ENCODE measurements around the gene NT5C3A. TPM values are rescaled to one million over a fixed set of nuclear protein-coding genes. Genes with fewer than 3 reads are reported as not detected.
"Not testable (repeated sequence)": the region's sequence is repeated elsewhere in the genome, so short reads cannot be mapped to it uniquely, and the experiment has no call there.

Gene NT5C3A
- polyA plus RNA-seq, 2 donors = 13.9 to 15.9 TPM

- WGBS, 2 donors = 68 to 88% methylated on average over 4 of the region's 4 CpGs
- Histone ChIP-seq H3K27ac (ENCODE audit: low read depth in 2 of 2, low read length in 1 of 2) (no peak overlapping the region), H3K4me3 (ENCODE audit: low read depth in 1 of 2, low read length in 2 of 2) (no peak overlapping the region), H3K36me3 (ENCODE audit: control insufficient read depth in 2 of 2, insufficient read depth in 2 of 2, low read length in 1 of 2) (peaks cover 9 to 22% of the 10 kb centered on the region in 2 donors), H3K27me3 (ENCODE audit: control insufficient read depth in 1 of 2, insufficient read depth in 2 of 2, low read length in 2 of 2) (no peaks in the 10 kb centered on the region), H3K4me1 (ENCODE audit: control insufficient read depth in 2 of 2, insufficient read depth in 2 of 2, low read length in 1 of 2) (no peaks in the 10 kb centered on the region), H3K9me3 (ENCODE audit: control insufficient read depth in 2 of 2, insufficient read depth in 1 of 2, low read depth in 1 of 2, low read length in 1 of 2) (no peaks in the 10 kb centered on the region)
Observed at GRCh38 chr7:33099154-33099940, 36.8 kb upstream of the NT5C3A start.

DNA sequence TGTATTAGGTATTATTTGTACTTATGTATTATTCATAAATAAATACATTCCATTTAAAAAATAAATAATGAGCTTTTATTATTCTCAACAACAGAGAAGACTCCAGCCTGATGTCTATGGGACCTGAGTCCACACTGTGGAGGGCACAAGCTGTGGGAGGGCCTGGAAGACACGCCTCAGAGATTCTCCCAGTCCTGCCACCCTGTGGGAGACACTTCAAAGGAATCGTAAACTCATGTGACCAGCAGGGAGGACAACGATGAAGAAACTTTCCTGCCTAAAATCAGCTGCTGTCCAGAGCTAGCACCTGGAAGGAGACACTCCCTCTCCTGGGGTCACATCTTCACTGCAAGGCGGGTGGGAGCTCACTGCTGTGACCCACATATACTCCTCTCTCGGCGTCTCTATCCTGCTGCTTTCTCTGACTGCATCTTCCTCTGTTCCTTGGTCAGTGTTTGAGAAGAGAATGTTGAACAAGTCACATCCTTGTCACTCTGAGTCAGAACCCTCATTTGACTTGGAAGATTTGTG, 32.2 kb upstream of the NT5C3A start:
- not testable (repeated sequence) for H3K4me1 ChIP-seq (ENCODE audit: control insufficient read depth in 2 of 2, insufficient read depth in 2 of 2, low read length in 1 of 2); H3K4me3 ChIP-seq (ENCODE audit: low read depth in 1 of 2, low read length in 2 of 2); H3K9me3 ChIP-seq (ENCODE audit: control insufficient read depth in 2 of 2, insufficient read depth in 1 of 2, low read depth in 1 of 2, low read length in 1 of 2); H3K27ac ChIP-seq (ENCODE audit: low read depth in 2 of 2, low read length in 1 of 2); H3K27me3 ChIP-seq (ENCODE audit: control insufficient read depth in 1 of 2, insufficient read depth in 2 of 2, low read length in 2 of 2)
- 82 to 91% methylated on average over 5 to 6 of the region's 6 CpGs for WGBS, 2 donors
- H3K36me3 ChIP-seq (ENCODE audit: control insufficient read depth in 2 of 2, insufficient read depth in 2 of 2, low read length in 1 of 2) = peaks cover 7 to 15% of the 10 kb centered on the region in 2 donors

DNA sequence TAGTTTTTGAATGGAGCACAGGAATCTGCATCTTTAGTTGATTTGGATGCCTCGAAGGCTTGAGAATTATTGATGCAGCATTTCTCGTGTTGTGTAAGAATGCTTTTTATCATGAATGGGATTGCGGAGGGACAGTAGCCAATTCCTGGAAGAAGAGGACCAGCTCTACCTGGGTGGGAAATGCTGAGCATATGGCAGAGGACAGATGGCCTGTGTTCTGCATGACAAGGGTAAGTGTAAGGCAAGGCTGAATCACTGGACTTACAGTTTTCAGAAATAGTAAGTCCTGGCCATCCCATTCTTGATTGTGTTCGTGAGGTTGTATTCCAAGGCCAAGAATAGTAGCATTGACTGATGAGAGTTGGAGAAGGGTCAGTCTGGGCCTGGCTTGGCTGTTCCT, 30.7 kb upstream of the NT5C3A start:
- Histone ChIP-seq H3K4me3 (ENCODE audit: low read depth in 1 of 2, low read length in 2 of 2) (no peak overlapping the region), H3K36me3 (ENCODE audit: control insufficient read depth in 2 of 2, insufficient read depth in 2 of 2, low read length in 1 of 2) (peaks cover 5 to 12% of the 10 kb centered on the region in 2 donors), H3K4me1 (ENCODE audit: control insufficient read depth in 2 of 2, insufficient read depth in 2 of 2, low read length in 1 of 2) (no peaks in the 10 kb centered on the region), H3K27ac (ENCODE audit: low read depth in 2 of 2, low read length in 1 of 2) (no peak overlapping the region), H3K27me3 (ENCODE audit: control insufficient read depth in 1 of 2, insufficient read depth in 2 of 2, low read length in 2 of 2) (no peaks in the 10 kb centered on the region), H3K9me3 (ENCODE audit: control insufficient read depth in 2 of 2, insufficient read depth in 1 of 2, low read depth in 1 of 2, low read length in 1 of 2) (no peaks in the 10 kb centered on the region)
- 87 to 89% methylated on average over 4 of the region's 4 CpGs for WGBS, 2 donors

DNA sequence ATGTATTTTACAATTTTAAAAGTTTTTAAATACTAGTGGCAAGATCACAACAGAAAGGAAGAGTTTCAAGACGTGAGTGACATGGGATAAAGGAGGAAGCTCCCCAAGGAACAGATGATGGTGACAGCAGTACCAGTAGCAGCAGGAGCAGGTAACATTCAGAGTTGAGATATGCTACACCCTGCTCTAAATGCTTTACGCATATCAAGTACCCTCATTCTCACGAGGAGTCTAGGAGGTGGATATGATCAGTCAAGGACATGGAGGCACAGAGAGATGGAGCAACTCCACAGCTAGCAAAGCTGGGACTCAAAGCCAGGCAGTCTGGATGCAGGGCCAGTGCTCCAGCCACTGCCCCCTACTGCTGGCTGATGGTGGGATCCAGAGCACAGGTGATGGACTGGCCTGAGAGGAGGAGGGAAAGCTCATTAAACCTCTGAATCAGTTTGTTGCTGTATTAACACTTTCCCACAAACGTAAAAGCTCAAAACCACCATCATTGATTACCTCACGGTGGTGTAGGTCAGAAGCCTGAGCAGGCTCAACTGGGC, 29.1 kb upstream of the NT5C3A start:
- 84 to 89% methylated on average over 5 of the region's 5 CpGs for WGBS, 2 donors
- H3K4me3 ChIP-seq (ENCODE audit: low read depth in 1 of 2, low read length in 2 of 2) = no peak overlapping the region
- H3K27me3 ChIP-seq (ENCODE audit: control insufficient read depth in 1 of 2, insufficient read depth in 2 of 2, low read length in 2 of 2) = no peaks in the 10 kb centered on the region
- no peaks in the 10 kb centered on the region for H3K9me3 ChIP-seq (ENCODE audit: control insufficient read depth in 2 of 2, insufficient read depth in 1 of 2, low read depth in 1 of 2, low read length in 1 of 2)
- H3K36me3 ChIP-seq (ENCODE audit: control insufficient read depth in 2 of 2, insufficient read depth in 2 of 2, low read length in 1 of 2) = peaks cover 2 to 9% of the 10 kb centered on the region in 2 donors
- no peak overlapping the region for H3K27ac ChIP-seq (ENCODE audit: low read depth in 2 of 2, low read length in 1 of 2)
- no peaks in the 10 kb centered on the region for H3K4me1 ChIP-seq (ENCODE audit: control insufficient read depth in 2 of 2, insufficient read depth in 2 of 2, low read length in 1 of 2)

GRCh38 chr7:33091111-33091531, 28.5 kb upstream of the NT5C3A start:
- no peaks in the 10 kb centered on the region for H3K27me3 ChIP-seq (ENCODE audit: control insufficient read depth in 1 of 2, insufficient read depth in 2 of 2, low read length in 2 of 2)
- WGBS, 2 donors = 74 to 77% methylated on average over 4 of the region's 4 CpGs
- H3K9me3 ChIP-seq (ENCODE audit: control insufficient read depth in 2 of 2, insufficient read depth in 1 of 2, low read depth in 1 of 2, low read length in 1 of 2) = no peaks in the 10 kb centered on the region
- no peak overlapping the region for H3K4me3 ChIP-seq (ENCODE audit: low read depth in 1 of 2, low read length in 2 of 2)
- no peak overlapping the region for H3K27ac ChIP-seq (ENCODE audit: low read depth in 2 of 2, low read length in 1 of 2)
- H3K36me3 ChIP-seq (ENCODE audit: control insufficient read depth in 2 of 2, insufficient read depth in 2 of 2, low read length in 1 of 2) = peaks cover 2 to 9% of the 10 kb centered on the region in 2 donors
- no peaks in the 10 kb centered on the region for H3K4me1 ChIP-seq (ENCODE audit: control insufficient read depth in 2 of 2, insufficient read depth in 2 of 2, low read length in 1 of 2)

GRCh38 chr7:33089142-33089541, 26.6 kb upstream of the NT5C3A start:
- no peaks in the 10 kb centered on the region for H3K4me1 ChIP-seq (ENCODE audit: control insufficient read depth in 2 of 2, insufficient read depth in 2 of 2, low read length in 1 of 2)
- 92 to 94% methylated on average over 7 of the region's 7 CpGs for WGBS, 2 donors
- H3K27me3 ChIP-seq (ENCODE audit: control insufficient read depth in 1 of 2, insufficient read depth in 2 of 2, low read length in 2 of 2) = no peaks in the 10 kb centered on the region
- no peaks in the 10 kb centered on the region for H3K9me3 ChIP-seq (ENCODE audit: control insufficient read depth in 2 of 2, insufficient read depth in 1 of 2, low read depth in 1 of 2, low read length in 1 of 2)
- peaks cover 2 to 6% of the 10 kb centered on the region in 2 donors for H3K36me3 ChIP-seq (ENCODE audit: control insufficient read depth in 2 of 2, insufficient read depth in 2 of 2, low read length in 1 of 2)
- no peak overlapping the region for H3K4me3 ChIP-seq (ENCODE audit: low read depth in 1 of 2, low read length in 2 of 2)
- H3K27ac ChIP-seq (ENCODE audit: low read depth in 2 of 2, low read length in 1 of 2) = no peak overlapping the region

- Histone ChIP-seq H3K27ac (ENCODE audit: low read depth in 2 of 2, low read length in 1 of 2) (no peak overlapping the region), H3K4me3 (ENCODE audit: low read depth in 1 of 2, low read length in 2 of 2) (no peak overlapping the region), H3K4me1 (ENCODE audit: control insufficient read depth in 2 of 2, insufficient read depth in 2 of 2, low read length in 1 of 2) (no peaks in the 10 kb centered on the region), H3K27me3 (ENCODE audit: control insufficient read depth in 1 of 2, insufficient read depth in 2 of 2, low read length in 2 of 2) (no peaks in the 10 kb centered on the region), H3K36me3 (ENCODE audit: control insufficient read depth in 2 of 2, insufficient read depth in 2 of 2, low read length in 1 of 2) (no peaks in the 10 kb centered on the region), H3K9me3 (ENCODE audit: control insufficient read depth in 2 of 2, insufficient read depth in 1 of 2, low read depth in 1 of 2, low read length in 1 of 2) (no peaks in the 10 kb centered on the region)
- 86 to 88% methylated on average over 2 of the region's 2 CpGs for WGBS, 2 donors
Observed at GRCh38 chr7:33087858-33088257, 25.3 kb upstream of the NT5C3A start.

DNA sequence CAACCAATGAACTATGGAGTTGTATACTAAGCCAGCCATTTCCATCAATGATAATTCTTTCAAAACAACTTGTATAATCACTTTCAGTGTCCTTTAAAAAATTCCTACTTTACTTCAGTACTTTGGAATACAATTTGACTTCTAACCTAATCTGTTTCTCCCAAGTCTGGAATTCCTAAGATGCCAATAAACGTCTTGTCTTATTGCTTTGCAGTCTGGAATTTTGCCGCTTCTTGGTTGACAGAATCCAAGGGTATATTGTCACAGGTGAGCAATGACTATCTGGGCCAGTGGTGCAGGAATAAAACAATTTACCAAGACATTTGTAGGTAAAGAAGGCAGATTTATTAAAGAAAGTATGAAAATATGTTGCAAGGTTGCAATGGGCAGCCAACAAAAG, 24.8 kb upstream of the NT5C3A start:
- Histone ChIP-seq H3K4me1 (ENCODE audit: control insufficient read depth in 2 of 2, insufficient read depth in 2 of 2, low read length in 1 of 2) (no peaks in the 10 kb centered on the region), H3K27me3 (ENCODE audit: control insufficient read depth in 1 of 2, insufficient read depth in 2 of 2, low read length in 2 of 2) (no peaks in the 10 kb centered on the region), H3K36me3 (ENCODE audit: control insufficient read depth in 2 of 2, insufficient read depth in 2 of 2, low read length in 1 of 2) (no peaks in the 10 kb centered on the region), H3K4me3 (ENCODE audit: low read depth in 1 of 2, low read length in 2 of 2) (no peak overlapping the region), H3K27ac (ENCODE audit: low read depth in 2 of 2, low read length in 1 of 2) (no peak overlapping the region), H3K9me3 (ENCODE audit: control insufficient read depth in 2 of 2, insufficient read depth in 1 of 2, low read depth in 1 of 2, low read length in 1 of 2) (no peaks in the 10 kb centered on the region)
- 22 to 78% methylated on average over 2 of the region's 2 CpGs for WGBS, 2 donors

- H3K4me3 ChIP-seq (ENCODE audit: low read depth in 1 of 2, low read length in 2 of 2) = no peak overlapping the region
- no peak overlapping the region for H3K27ac ChIP-seq (ENCODE audit: low read depth in 2 of 2, low read length in 1 of 2)
- no peaks in the 10 kb centered on the region for H3K9me3 ChIP-seq (ENCODE audit: control insufficient read depth in 2 of 2, insufficient read depth in 1 of 2, low read depth in 1 of 2, low read length in 1 of 2)
- no peaks in the 10 kb centered on the region for H3K36me3 ChIP-seq (ENCODE audit: control insufficient read depth in 2 of 2, insufficient read depth in 2 of 2, low read length in 1 of 2)
- no peaks in the 10 kb centered on the region for H3K4me1 ChIP-seq (ENCODE audit: control insufficient read depth in 2 of 2, insufficient read depth in 2 of 2, low read length in 1 of 2)
- 83 to 89% methylated on average over 9 of the region's 9 CpGs for WGBS, 2 donors
- no peaks in the 10 kb centered on the region for H3K27me3 ChIP-seq (ENCODE audit: control insufficient read depth in 1 of 2, insufficient read depth in 2 of 2, low read length in 2 of 2)
Observed at GRCh38 chr7:33079763-33080690, 17.5 kb upstream of the NT5C3A start.

Measured in esophagus (tissue), 2 donors.